ENCODE data around the gene GRM7.

GRM7 gene

DNA sequence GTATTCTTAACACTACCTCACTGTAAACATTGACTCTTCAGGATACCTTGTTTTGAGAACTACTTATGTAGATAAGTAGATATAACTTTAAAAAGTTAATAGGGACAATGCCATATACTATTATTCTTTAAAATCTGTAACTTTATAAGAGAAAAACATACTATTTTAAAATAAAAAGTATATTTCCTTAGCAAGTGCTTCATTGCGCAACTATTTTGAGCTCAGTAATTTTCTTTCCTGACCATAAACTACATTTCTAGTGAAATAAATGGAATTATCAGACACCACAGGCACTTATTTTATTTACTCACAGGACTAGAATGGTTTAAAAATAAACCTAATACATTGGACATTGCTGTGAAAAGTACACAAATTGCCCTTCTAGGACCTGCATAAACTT lies 876.3 kb downstream of the GRM7 start:
- TF ChIP-seq GATA3 (IDR thresholded peaks at IDR 0.05; ENCODE audit: low read depth, low read length) = no peak
- TF ChIP-seq GATA2 (IDR thresholded peaks at IDR 0.05; ENCODE audit: low read depth, low read length) = no peak

DNA sequence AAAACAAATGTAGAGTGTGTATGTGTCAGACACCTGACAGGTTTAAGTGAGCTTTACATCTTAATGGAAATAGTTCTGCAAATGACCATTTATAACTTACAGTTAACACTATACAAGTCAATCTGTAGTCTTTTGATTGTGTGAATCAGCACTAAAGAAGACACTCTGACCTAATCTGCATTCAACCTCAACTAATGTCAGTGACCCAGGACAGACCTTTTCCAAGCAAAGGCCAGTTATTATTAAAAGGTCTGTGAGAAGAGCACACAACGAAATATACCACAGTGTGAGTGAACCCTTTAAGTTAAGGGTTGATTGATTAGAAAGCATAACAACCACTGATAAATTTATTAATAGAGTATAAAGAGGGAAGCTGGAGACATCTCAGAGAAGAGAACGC lies 878.8 kb downstream of the GRM7 start:
- TF ChIP-seq GATA2 (IDR thresholded peaks at IDR 0.05; ENCODE audit: low read depth, low read length) (no peak), GATA3 (IDR thresholded peaks at IDR 0.05; ENCODE audit: low read depth, low read length) (no peak)

DNA sequence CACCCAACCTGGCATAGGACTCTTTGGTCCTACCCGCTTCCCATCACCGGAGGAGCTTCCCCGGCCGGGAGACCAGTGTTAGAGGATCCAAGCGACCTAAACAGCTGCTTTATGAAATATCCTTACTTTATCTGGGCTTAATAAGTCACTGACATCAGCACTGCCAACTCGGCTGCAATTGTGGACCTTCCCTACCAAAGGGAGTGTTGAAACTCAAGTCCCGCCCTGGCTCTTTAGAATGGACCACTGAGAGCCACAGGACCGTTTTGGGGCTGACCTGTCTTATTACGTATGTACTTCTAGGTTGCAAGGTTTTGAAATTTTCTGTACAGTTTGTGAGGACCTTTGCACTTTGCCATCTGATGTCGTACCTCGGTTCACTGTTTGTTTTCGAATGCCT lies 879.5 kb downstream of the GRM7 start:
- TF ChIP-seq GATA2 (IDR thresholded peaks at IDR 0.05; ENCODE audit: low read depth, low read length) (no peak), GATA3 (IDR thresholded peaks at IDR 0.05; ENCODE audit: low read depth, low read length) (no peak)

DNA sequence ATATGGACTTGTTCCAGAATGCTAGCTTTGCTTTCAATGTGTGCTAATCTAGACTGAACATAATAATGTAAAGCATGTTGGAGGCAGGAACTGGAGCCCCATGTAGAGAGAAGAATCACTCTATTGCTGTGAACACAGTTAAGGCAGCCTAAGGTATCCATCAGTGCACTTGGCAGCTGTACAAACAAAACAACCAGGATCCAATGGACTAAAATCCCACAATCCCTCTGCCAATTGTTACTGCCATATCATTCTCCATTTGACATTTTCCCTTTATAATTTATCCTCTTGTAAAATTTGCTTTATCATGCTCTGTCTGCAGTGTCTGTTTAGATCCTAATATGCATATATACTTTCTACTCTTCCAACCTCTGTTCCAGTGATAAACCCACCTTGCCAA lies 883.9 kb downstream of the GRM7 start:
- TF ChIP-seq GATA3 (IDR thresholded peaks at IDR 0.05; ENCODE audit: low read depth, low read length) (no peak), GATA2 (IDR thresholded peaks at IDR 0.05; ENCODE audit: low read depth, low read length) (no peak)

DNA sequence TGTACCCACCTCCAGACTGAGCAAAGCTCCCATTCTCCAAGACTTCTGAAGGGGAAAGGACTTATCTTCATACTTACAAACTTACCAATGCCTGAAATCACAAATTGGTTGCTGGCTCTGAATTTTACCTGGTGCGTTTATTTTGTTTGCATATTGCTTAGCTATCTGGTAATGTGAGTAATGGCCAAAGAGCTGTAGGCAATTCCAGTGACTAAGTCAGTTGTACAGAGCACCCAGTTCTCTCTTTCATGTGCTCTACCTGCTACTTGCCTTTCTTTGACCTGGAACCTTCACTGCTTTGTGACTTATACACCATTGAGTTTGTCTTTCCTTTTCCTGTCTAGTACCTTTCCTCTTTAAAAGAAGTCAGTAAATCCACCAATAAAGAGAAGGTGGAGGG lies 884.8 kb downstream of the GRM7 start:
- TF ChIP-seq GATA2 (IDR thresholded peaks at IDR 0.05; ENCODE audit: low read depth, low read length) (no peak), GATA3 (IDR thresholded peaks at IDR 0.05; ENCODE audit: low read depth, low read length) (no peak)

DNA sequence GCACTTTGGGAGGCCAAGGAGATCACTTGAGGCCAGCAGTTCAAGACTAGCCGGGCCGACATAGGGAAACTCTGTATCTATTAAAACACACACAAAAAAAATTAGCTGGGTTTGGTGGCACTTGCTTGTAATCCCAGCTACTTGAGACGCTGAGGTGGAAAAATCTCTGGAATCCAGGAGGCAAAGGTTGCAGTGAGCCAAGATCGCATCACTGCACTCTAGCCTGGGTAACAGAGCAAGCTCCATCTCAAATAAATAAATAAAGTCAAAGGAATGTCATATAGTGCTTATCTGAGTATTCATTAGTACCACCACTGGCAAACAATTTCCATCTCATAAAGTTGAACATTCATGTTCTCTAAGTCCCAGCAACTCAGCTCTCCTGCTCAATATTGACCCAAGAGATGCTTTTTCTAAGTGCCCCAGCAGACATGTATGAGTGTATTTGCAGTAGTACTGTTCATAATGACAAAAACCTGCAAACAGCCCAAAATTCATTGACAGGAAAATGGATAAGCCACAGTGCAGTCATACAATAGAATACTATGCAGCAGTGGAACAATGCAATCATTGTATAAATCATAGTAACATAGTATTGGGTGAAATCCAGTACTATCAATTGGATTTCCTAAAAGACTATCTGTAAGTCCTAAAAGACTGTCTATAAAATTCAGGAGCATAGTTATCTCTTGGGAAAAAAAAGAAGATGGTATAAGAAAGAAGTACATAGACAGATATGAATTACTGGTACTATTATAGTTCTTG lies 889.2 kb downstream of the GRM7 start:
- TF ChIP-seq GATA3 (IDR thresholded peaks at IDR 0.05; ENCODE audit: low read depth, low read length) (no peak), GATA2 (IDR thresholded peaks at IDR 0.05; ENCODE audit: low read depth, low read length) (no peak)

DNA sequence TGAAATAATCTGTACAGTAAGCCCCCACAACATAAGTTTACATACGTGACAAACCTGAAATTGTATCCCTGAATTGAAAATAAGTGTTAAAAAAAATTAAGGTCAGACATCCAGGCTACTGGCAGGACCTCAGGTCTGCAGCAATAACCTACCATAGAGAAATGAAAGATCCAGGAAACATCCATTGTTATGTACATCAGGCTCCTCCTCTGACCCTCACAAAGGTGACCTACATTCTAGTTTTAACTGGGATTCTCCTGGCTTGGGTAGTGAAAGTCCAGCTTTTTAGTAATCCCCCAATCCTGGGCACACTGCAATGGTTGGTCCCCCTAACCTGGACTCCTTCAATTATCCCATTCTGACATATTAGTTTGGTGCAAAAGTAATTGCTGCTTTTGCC lies 891.1 kb downstream of the GRM7 start:
- no peak for TF ChIP-seq GATA3 (IDR thresholded peaks at IDR 0.05; ENCODE audit: low read depth, low read length)
- no peak for TF ChIP-seq GATA2 (IDR thresholded peaks at IDR 0.05; ENCODE audit: low read depth, low read length)

DNA sequence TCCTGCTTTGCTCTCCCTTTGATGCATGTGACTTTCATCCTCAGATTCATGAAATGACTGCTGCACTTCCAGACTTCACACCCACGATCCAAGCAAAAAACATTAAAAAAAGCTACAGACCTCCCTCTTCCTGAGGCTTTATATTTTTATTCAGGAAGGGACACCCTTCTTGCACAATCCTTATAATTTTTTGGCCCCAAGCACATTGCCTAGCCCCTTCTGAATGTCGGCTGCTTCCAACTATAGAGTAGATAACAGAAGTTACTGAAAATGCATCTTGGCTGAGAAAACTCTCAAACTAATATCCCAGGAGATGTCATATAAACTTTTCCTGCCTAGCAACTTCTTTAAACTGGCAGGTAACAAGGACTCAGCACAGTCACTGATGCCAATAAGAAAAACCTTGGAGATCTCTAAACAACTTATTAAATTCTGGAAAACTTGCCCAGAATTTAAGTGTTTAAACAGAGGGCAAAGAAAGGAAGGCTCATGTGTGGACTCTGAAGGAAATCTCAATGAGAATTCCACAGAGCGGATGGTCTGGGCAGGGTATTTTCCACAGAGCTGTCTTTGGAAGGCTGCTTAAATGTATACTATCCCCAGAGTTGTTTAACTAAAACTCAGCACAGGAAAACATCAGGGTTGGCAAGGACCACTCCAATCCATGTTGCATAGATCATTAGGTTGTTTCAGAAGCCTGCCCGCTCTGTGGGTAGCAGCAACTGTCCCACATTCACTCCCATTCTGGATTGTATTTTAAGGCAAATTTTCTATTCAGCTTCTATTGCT lies 893.9 kb downstream of the GRM7 start:
- TF ChIP-seq GATA2 (IDR thresholded peaks at IDR 0.05; ENCODE audit: low read depth, low read length) = no peak

DNA sequence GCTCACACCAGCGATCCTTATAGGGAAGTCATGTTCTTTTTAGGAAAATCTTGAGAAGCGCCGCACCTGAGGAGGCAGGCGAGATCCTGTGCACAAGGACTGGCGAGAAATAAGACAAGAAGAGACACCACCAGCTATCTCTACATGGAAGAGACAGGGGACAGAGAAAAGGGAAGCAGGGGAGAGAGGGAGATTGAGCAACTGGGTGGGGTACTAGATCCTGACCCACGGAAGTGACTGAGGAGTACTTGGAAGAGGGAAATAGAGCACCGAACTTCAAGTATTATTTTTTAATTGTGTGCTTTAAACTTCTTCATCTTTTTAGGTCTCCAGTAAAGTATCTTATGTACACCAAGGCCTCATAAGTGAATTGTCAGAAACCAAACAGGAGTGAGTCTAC lies 898.7 kb downstream of the GRM7 start:
- TF ChIP-seq GATA3 (IDR thresholded peaks at IDR 0.05; ENCODE audit: low read depth, low read length) (no peak), GATA2 (IDR thresholded peaks at IDR 0.05; ENCODE audit: low read depth, low read length) (no peak)

DNA sequence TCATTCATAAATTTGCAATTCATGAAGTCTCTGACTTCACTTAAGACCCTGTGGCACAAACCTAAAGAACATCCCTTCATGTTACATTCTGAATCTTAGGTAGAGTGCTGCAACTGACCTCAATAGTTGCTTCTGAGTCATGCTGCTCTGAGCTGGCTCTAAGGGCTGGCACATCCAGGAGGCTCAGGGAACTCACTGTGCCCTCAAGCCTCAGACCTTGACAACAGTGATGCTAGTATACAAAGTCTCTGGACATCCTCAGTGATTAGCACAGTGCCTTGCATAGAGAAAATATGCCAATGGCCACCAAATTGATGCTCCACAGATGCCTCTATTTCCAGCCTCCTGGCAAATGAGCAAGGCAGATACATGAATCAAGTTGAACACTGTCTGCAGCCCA lies 899.8 kb downstream of the GRM7 start:
- TF ChIP-seq GATA2 (IDR thresholded peaks at IDR 0.05; ENCODE audit: low read depth, low read length) = no peak
- TF ChIP-seq GATA3 (IDR thresholded peaks at IDR 0.05; ENCODE audit: low read depth, low read length) = no peak

DNA sequence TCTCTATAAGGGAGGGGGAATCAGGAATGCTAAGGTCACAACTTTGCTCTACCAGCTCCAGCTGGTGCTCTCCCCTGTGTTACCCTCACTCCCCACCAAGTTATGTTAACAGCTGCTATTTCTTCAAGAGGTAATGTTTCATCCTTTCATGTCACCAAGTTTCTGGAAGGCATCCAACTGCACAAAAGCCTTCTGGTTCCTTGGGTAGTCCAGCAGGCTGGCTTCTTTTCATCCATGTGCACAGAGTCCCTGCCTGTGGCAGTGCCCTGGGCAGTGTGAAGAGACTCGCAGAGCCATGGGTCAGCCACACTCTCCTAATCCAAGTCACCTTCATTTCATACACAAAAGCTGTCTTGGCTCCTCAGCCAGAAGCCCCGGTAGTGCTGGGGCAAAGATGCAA lies 903.2 kb downstream of the GRM7 start:
- TF ChIP-seq GATA3 (IDR thresholded peaks at IDR 0.05; ENCODE audit: low read depth, low read length) = no peak
- no peak for TF ChIP-seq GATA2 (IDR thresholded peaks at IDR 0.05; ENCODE audit: low read depth, low read length)

DNA sequence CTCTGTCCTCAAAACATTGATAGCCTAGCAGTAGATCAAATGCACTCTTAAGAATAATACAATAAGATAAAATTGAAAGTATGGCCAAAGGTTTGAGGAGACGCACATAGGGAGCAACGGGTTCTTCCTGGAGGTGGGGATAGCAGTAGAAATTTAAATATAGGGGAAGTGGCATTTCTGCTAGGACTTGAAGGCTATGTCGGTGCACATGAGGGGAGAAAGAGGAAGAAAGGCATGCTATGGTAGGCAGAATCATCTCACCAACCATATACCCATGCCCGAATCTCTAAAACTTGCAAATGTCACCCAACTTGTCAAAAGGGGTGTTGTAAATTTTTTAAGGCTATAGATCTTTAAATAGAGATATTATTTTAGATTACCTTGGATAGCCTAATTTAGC lies 905.6 kb downstream of the GRM7 start:
- TF ChIP-seq GATA2 (IDR thresholded peaks at IDR 0.05; ENCODE audit: low read depth, low read length) = no peak
- no peak for TF ChIP-seq GATA3 (IDR thresholded peaks at IDR 0.05; ENCODE audit: low read depth, low read length)

DNA sequence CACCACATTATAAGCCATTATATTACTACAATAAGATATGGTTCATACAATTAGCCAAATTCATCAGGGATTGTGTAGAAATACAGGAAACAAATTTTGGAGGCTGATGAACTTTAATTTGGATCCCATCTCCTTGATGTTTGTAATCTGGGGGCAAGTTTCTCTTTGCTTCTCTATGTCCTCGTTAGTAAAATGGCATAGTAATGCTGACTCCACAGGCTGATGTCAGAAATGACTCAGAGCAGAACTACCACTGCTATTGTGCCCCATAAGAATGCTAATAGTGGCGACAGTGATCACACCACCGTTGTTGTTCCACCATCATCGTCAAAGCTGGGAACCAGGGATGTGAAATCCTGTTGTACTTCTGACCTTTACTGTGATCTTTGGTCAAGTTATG lies 918.4 kb downstream of the GRM7 start:
- TF ChIP-seq GATA2 (IDR thresholded peaks at IDR 0.05; ENCODE audit: low read depth, low read length) (no peak), GATA3 (IDR thresholded peaks at IDR 0.05; ENCODE audit: low read depth, low read length) (no peak)

DNA sequence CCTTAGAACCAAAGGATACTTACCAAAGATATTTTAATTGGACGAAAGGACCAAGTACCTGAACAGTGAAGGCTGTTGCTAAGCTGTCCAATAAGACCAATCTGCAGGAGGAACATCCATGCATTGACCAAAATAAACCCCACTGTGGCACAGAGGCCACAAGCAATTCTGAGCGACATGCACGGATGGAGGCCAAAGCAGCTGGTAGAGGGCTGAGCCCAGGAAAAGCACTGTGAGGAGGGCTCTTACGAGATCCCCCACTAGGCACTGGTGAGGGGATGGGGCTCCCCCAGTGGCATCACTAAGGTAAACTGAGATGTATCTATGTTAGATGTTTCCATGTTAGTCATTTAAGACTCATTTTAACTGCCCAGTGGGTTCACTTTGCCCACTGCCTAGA lies 920.5 kb downstream of the GRM7 start:
- TF ChIP-seq GATA3 (IDR thresholded peaks at IDR 0.05; ENCODE audit: low read depth, low read length) (no peak), GATA2 (IDR thresholded peaks at IDR 0.05; ENCODE audit: low read depth, low read length) (no peak)

Measured in SH-SY5Y (cell line).